Upper lobe of right lung (tissue), 1 donor: ENCODE data around the gene TMPRSS11E. TPM values are rescaled to one million over a fixed set of nuclear protein-coding genes. Genes with fewer than 3 reads are reported as not detected.
"Not testable (repeated sequence)": the region's sequence is repeated elsewhere in the genome, so short reads cannot be mapped to it uniquely, and the experiment has no call there.

ENCODE experiments used
- ATAC-seq: fragments of 200-7000 bp; cut with Tn5 transposase; one replicate; pipeline ENCODE4 v1.9.1; 2020; ENCODE audit warnings: mild to moderate bottlenecking, moderate library complexity
- DNase-seq: peaks from one replicate; pipeline ENCODE4 v3.0.0-alpha.2; 2020
- H3K27ac ChIP-seq: fragments of 200-600 bp; one replicate; pipeline ENCODE4 v1.8.0; 2022
- H3K27me3 ChIP-seq: fragments of 200-600 bp; one replicate; pipeline ENCODE4 v1.8.0; 2022; ENCODE audit warnings: mild to moderate bottlenecking
- H3K36me3 ChIP-seq: fragments of 200-600 bp; one replicate; pipeline ENCODE4 v1.8.0; 2022
- H3K4me1 ChIP-seq: fragments of 200-600 bp; one replicate; pipeline ENCODE4 v1.8.0; 2022
- H3K4me3 ChIP-seq: fragments of 200-600 bp; one replicate; pipeline ENCODE4 v1.8.0; 2022; ENCODE audit warnings: mild to moderate bottlenecking
- H3K9me3 ChIP-seq: fragments of 200-600 bp; one replicate; pipeline ENCODE4 v1.8.0; 2022
- CTCF ChIP-seq: fragments of 200-600 bp; IDR thresholded peaks from one replicate; pipeline ENCODE4 v1.8.0; 2022; ENCODE audit warnings: antibody characterized with exemption
- intact Hi-C: fragments of 100-400 bp; cut with DNase I; formaldehyde crosslinking; loops from one replicate; pipeline ENCODE4 v1.11.0; 2022
- total RNA-seq: library from RNA; stranded (reverse); fragmentation: NEBNext Ultra II Directional; extraction: Animal tissue kit (Norgen Biotek cat#: 25700); gene quantifications from one replicate; pipeline ENCODE4 v1.2.1, GENCODE V29; 2021
- donor health status: DM: no; HTN: yes; CAD: no; lungs with severe emphysema.

The TMPRSS11E gene
- total RNA-seq, 1 donor from 2014 or later, result not detected

- DNase-seq, result no peak
- intact Hi-C loops, result no loop called here
Observed at GRCh38 chr4:68518889-68519288, 71.6 kb downstream of the TMPRSS11E start.

GRCh38 chr4:68520985-68521384 is 73.7 kb downstream of the TMPRSS11E start:
- Histone ChIP-seq H3K36me3 (no peaks in the 10 kb centered on the region), H3K4me3 (no peak overlapping the region), H3K9me3 (no peaks in the 10 kb centered on the region), H3K27me3 (no peaks in the 10 kb centered on the region), H3K4me1 (no peaks in the 10 kb centered on the region), H3K27ac (no peak overlapping the region)
- DNase-seq, result no peak
- intact Hi-C loops, result no loop called here
- ATAC-seq, result no peak
- no peak for TF ChIP-seq CTCF

More at GRCh38 chr4:68518889-68519288, 71.6 kb downstream of the TMPRSS11E start:
- no peak for TF ChIP-seq CTCF
- Histone ChIP-seq H3K4me1 (no peaks in the 10 kb centered on the region), H3K4me3 (no peak overlapping the region), H3K36me3 (no peaks in the 10 kb centered on the region), H3K27me3 (no peaks in the 10 kb centered on the region), H3K9me3 (no peaks in the 10 kb centered on the region), H3K27ac (no peak overlapping the region)
- no peak for ATAC-seq

GRCh38 chr4:68522232-68522631 is 75.0 kb downstream of the TMPRSS11E start:
- intact Hi-C loops, H3K36me3 ChIP-seq, H3K4me3 ChIP-seq, ATAC-seq, H3K9me3 ChIP-seq, H3K27me3 ChIP-seq, H3K27ac ChIP-seq, H3K4me1 ChIP-seq, DNase-seq: not testable (repeated sequence)

GRCh38 chr4:68535974-68536373 is 88.7 kb downstream of the TMPRSS11E start:
- no peaks in the 10 kb centered on the region for H3K36me3 ChIP-seq
- H3K27me3 ChIP-seq, result no peaks in the 10 kb centered on the region
- no peak overlapping the region for H3K27ac ChIP-seq
- ATAC-seq (no peak), DNase-seq (no peak)
- TF ChIP-seq CTCF, result no peak
- no peaks in the 10 kb centered on the region for H3K4me1 ChIP-seq
- intact Hi-C loops, result no loop called here
- H3K9me3 ChIP-seq, result no peaks in the 10 kb centered on the region
- no peak overlapping the region for H3K4me3 ChIP-seq

- Histone ChIP-seq H3K36me3 (no peaks in the 10 kb centered on the region), H3K27ac (no peak overlapping the region), H3K27me3 (no peaks in the 10 kb centered on the region), H3K9me3 (no peaks in the 10 kb centered on the region), H3K4me3 (no peak overlapping the region), H3K4me1 (no peaks in the 10 kb centered on the region)
- ATAC-seq, result no peak
- intact Hi-C loops, result no loop called here
- no peak for TF ChIP-seq CTCF
- DNase-seq, result no peak
Observed at GRCh38 chr4:68536375-68536774, 89.1 kb downstream of the TMPRSS11E start.

GRCh38 chr4:68542742-68543141 is 95.5 kb downstream of the TMPRSS11E start:
- H3K27ac ChIP-seq, result not testable (repeated sequence)

More at GRCh38 chr4:68542742-68543141, 95.5 kb downstream of the TMPRSS11E start:
- H3K36me3 ChIP-seq, H3K27me3 ChIP-seq, ATAC-seq, H3K4me3 ChIP-seq, intact Hi-C loops, DNase-seq, H3K9me3 ChIP-seq, H3K4me1 ChIP-seq: not testable (repeated sequence)

Other genes with a start within 250 kb of the TMPRSS11E start
- not detected for gene TMPRSS11B, start 201.8 kb upstream of the TMPRSS11E start, total RNA-seq
- gene YTHDC1, start 97.4 kb upstream of the TMPRSS11E start, total RNA-seq, result 94.3 TPM
- not detected for gene UGT2B17, start 128.9 kb downstream of the TMPRSS11E start, total RNA-seq
- gene UGT2B15, start 223.2 kb downstream of the TMPRSS11E start, total RNA-seq, result not detected